ENCODE results near the gene ELAPOR1.
"Not testable (repeated sequence)": the region's sequence is repeated elsewhere in the genome, so short reads cannot be mapped to it uniquely, and the experiment has no call there.

ELAPOR1 gene

DNA sequence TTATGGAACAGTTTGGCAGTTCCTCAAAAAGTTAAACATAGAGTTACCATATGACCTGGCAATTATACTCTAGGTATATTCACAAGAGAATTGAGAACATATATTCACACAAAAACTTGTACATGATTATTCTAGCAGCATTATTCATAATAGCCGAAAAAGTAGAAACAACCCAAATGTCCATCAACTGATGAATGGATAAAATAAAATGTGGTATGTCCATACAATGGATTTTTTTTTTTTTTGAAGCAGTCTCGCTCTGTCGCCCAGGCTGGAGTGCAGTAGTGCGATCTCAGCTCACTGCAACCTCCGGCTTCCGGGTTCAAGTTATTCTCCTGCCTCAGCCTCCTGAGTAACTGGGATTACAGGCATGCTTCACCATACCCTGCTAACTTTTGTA lies 28.8 kb downstream of the ELAPOR1 start:
- H3K27me3 ChIP-seq (ENCODE audit: control insufficient read depth, insufficient read depth, low read length); H3K9me3 ChIP-seq (ENCODE audit: control insufficient read depth, low read depth, low read length); H3K4me3 ChIP-seq (ENCODE audit: low read length); H3K4me1 ChIP-seq (ENCODE audit: control insufficient read depth, low read depth, low read length); H3K9ac ChIP-seq (ENCODE audit: low read length); H3K36me3 ChIP-seq (ENCODE audit: control insufficient read depth, low read depth, low read length); H3K27ac ChIP-seq (ENCODE audit: low read length): not testable (repeated sequence)

DNA sequence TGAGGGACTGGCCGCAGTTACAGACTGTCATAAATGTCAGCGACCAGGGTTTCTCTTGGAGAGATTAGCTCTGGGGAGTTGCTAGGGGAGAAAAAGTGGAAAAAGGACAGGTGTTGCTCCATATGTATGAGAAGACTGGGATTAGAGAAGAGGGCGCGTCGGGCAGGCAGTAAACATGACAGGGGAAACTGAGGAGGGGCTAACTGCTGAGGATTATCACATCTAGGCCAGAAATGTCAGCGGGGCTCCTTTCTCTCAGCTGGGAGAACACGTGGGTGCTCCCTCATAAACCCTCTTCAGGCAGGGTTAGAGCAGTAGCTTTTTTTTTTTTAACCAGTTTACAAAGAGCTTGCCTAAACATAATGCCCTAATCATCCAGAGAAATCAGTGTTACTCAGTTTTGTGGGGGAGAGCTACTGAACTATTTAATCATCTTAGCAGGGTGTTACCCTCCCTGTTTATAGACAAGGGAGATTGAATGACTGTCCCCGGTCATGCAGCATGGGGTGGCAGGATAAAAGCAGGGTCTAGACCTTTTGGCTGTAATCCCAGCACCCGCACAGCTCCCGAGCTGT lies 35.2 kb downstream of the ELAPOR1 start:
- no peak overlapping the region for H3K4me3 ChIP-seq (ENCODE audit: low read length)
- H3K9me3 ChIP-seq (ENCODE audit: control insufficient read depth, low read depth, low read length) = no peaks in the 10 kb centered on the region
- no peaks in the 10 kb centered on the region for H3K36me3 ChIP-seq (ENCODE audit: control insufficient read depth, low read depth, low read length)
- no peak overlapping the region for H3K27ac ChIP-seq (ENCODE audit: low read length)
- H3K4me1 ChIP-seq (ENCODE audit: control insufficient read depth, low read depth, low read length) = peaks cover 8% of the 10 kb centered on the region
- no peak overlapping the region for H3K9ac ChIP-seq (ENCODE audit: low read length)
- no peaks in the 10 kb centered on the region for H3K27me3 ChIP-seq (ENCODE audit: control insufficient read depth, insufficient read depth, low read length)

DNA sequence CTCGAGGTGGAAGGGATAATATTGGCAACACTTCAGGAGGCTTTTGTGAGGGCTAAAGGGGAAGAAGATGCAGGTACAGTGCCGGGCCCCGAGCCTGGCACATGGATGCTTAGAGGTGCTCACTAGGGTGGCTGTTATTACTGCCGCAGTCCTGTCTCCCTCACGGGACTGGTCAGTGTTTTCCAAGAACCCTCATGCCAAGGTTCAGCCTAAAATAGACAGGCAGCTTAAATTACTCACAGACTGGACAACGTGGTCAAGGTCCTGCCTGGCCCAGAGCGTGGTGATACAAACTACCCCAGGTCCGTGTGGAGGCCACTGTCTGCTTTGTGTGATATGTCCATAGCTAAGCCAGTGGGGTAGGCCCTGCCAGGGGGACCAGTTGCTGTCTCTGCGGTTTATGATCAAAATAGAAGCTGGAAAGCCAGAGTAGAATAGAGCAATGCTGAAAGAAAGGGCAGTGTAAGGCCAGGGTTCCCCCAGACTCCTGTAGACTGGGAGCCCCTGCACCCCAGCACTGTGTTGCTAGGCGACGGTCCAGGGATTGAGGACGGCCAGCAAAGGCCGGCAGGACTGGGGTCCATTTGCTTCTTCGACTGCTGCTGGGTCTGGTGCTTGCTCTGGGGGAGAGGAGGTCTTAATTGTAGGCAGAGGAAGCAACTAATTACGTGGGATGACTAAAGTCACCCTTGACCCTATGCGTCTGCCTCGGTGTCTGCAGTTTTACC lies 36.1 kb downstream of the ELAPOR1 start:
- no peak overlapping the region for H3K27ac ChIP-seq (ENCODE audit: low read length)

DNA sequence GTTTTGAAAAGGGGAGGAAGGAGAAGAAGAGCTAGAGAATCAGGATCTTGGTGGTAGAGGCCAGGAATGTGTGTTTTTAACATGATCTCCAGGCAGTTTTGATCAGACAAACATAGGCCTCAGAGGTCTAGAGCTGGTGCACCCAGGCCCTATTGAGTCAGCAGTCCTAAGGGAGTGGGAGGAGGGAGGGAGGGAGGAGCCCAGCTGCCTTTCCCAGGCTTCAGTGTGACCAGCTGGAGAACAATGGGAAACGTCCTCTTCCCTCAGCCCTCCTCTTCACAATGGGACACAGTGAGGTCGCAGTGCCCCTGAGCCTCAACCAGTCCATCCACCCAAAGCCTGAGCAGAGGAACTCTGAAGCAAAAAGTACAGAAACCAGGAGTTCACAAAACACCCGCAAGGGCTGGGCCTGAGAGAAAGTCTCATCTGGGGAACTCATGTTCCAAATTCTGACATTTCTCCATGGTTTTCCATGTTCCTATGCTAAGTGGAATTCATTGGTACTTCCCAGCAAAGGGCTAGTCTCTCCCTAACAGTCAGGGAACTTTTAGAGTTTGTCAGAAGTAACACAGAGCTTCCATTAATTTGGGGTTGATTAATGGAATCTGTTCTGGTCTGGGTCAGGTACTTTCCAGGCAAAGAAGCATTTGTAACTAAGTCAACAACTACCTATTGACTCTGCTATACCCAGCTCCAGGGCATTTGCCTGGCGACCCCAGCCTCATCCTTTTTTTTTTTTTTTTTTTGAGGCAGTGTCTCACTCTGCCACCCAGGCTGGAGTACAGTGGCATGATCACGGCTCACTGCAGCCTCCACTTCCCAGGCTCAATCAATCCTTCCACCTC lies 37.5 kb downstream of the ELAPOR1 start:
- no peak overlapping the region for H3K4me3 ChIP-seq (ENCODE audit: low read length)
- no peaks in the 10 kb centered on the region for H3K9me3 ChIP-seq (ENCODE audit: control insufficient read depth, low read depth, low read length)
- no peaks in the 10 kb centered on the region for H3K27me3 ChIP-seq (ENCODE audit: control insufficient read depth, insufficient read depth, low read length)
- H3K27ac ChIP-seq (ENCODE audit: low read length) = no peak overlapping the region
- no peak overlapping the region for H3K9ac ChIP-seq (ENCODE audit: low read length)
- H3K4me1 ChIP-seq (ENCODE audit: control insufficient read depth, low read depth, low read length) = peaks cover 8% of the 10 kb centered on the region
- H3K36me3 ChIP-seq (ENCODE audit: control insufficient read depth, low read depth, low read length) = no peaks in the 10 kb centered on the region

More for the DNA sequence above, 36.1 kb downstream of the ELAPOR1 start:
- Histone ChIP-seq H3K4me1 (ENCODE audit: control insufficient read depth, low read depth, low read length) (peaks cover 8% of the 10 kb centered on the region), H3K9ac (ENCODE audit: low read length) (no peak overlapping the region), H3K36me3 (ENCODE audit: control insufficient read depth, low read depth, low read length) (no peaks in the 10 kb centered on the region), H3K4me3 (ENCODE audit: low read length) (no peak overlapping the region), H3K27me3 (ENCODE audit: control insufficient read depth, insufficient read depth, low read length) (no peaks in the 10 kb centered on the region), H3K9me3 (ENCODE audit: control insufficient read depth, low read depth, low read length) (no peaks in the 10 kb centered on the region)

DNA sequence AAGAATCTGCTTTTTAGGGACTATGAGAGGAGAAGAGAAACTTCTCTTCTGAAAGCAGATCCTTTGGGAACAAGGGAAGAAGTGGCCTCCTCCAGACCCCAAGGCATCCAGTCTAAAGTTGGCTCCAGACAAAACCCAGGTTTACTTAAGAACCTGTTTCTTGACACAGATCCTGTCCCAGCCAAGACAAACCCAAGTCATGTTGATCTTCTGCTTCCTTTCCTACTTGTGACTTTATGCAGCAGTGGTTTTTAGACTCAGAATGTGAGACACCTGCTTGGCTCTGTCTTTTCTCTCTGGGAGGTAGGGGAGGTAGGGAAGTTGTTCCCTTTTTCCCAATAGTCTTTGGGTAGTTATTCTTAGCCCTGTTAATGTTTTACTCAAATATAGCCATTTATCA lies 38.3 kb downstream of the ELAPOR1 start:
- no peaks in the 10 kb centered on the region for H3K27me3 ChIP-seq (ENCODE audit: control insufficient read depth, insufficient read depth, low read length)
- no peak overlapping the region for H3K9ac ChIP-seq (ENCODE audit: low read length)
- H3K27ac ChIP-seq (ENCODE audit: low read length) = no peak overlapping the region
- no peaks in the 10 kb centered on the region for H3K9me3 ChIP-seq (ENCODE audit: control insufficient read depth, low read depth, low read length)
- H3K36me3 ChIP-seq (ENCODE audit: control insufficient read depth, low read depth, low read length) = no peaks in the 10 kb centered on the region
- peaks cover 8% of the 10 kb centered on the region for H3K4me1 ChIP-seq (ENCODE audit: control insufficient read depth, low read depth, low read length)
- H3K4me3 ChIP-seq (ENCODE audit: low read length) = no peak overlapping the region

DNA sequence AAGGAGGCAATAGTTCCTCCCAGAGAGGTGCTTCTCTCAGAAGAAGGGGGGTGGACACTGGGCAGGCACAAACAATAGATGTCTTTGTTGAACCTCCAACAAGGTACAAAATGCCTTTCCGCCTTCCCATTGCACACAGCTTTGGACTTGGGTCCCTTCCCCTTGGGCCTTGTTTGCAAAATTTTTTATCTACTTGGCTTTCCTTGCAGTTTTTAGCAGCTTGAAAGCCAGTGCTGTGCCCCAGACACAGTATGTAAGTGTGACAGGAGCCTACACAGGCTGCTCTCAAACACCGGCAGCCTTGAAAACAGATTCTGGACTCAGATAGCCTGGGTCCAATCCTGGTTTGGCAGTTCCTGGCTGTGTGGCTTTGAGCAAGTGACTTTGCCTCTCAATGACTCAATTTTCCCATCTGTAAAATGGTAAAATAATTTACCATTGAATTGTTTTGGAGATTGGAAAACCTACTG lies 43.0 kb downstream of the ELAPOR1 start:
- no peak overlapping the region for H3K9ac ChIP-seq (ENCODE audit: low read length)
- H3K27me3 ChIP-seq (ENCODE audit: control insufficient read depth, insufficient read depth, low read length) = no peaks in the 10 kb centered on the region
- H3K4me3 ChIP-seq (ENCODE audit: low read length) = no peak overlapping the region
- no peak overlapping the region for H3K27ac ChIP-seq (ENCODE audit: low read length)
- no peaks in the 10 kb centered on the region for H3K4me1 ChIP-seq (ENCODE audit: control insufficient read depth, low read depth, low read length)
- H3K9me3 ChIP-seq (ENCODE audit: control insufficient read depth, low read depth, low read length) = no peaks in the 10 kb centered on the region
- H3K36me3 ChIP-seq (ENCODE audit: control insufficient read depth, low read depth, low read length) = no peaks in the 10 kb centered on the region

DNA sequence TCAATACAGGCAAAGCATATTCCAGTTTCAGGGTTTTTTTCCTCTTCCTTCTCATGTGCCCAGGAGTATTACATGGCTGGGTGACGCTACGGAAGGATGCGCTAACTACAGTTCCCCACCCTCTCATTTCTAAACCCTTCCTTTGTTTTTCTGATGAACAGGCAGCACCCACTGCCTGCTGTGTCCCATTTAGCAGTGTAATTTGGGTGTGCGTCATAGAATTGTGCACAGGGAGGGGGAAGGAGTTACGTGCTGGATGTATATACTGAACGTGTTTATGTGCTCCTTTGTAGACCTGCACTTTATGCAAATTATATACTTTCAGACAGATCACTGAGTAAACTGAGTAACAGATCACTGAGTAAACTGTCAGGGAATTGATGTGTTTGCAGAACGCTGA lies 44.5 kb downstream of the ELAPOR1 start:
- H3K9ac ChIP-seq (ENCODE audit: low read length) = no peak overlapping the region

DNA sequence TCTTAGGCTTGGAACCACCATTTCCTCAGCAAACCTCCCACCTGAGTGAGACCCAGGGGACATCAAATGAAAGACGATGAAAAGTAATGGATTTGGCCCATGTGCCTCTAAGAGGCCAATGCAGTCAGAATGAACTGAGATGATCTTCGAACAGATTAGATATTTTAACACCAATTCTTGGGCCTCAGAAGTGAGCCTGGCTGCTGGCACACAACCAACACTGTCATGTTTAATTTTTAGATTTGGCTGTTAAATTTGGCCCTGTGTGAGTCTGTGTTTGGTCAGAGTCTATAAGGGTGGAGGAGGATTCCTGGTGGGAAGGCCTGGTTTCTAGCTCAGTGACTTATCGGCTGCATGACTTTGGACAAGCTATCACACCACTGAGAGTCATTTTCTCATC lies 45.4 kb downstream of the ELAPOR1 start:
- no peak overlapping the region for H3K27ac ChIP-seq (ENCODE audit: low read length)
- no peak overlapping the region for H3K4me3 ChIP-seq (ENCODE audit: low read length)
- H3K9me3 ChIP-seq (ENCODE audit: control insufficient read depth, low read depth, low read length) = no peaks in the 10 kb centered on the region
- H3K9ac ChIP-seq (ENCODE audit: low read length) = no peak overlapping the region
- H3K36me3 ChIP-seq (ENCODE audit: control insufficient read depth, low read depth, low read length) = no peaks in the 10 kb centered on the region
- H3K27me3 ChIP-seq (ENCODE audit: control insufficient read depth, insufficient read depth, low read length) = no peaks in the 10 kb centered on the region
- H3K4me1 ChIP-seq (ENCODE audit: control insufficient read depth, low read depth, low read length) = no peaks in the 10 kb centered on the region

More for the DNA sequence above, 44.5 kb downstream of the ELAPOR1 start:
- Histone ChIP-seq H3K4me1 (ENCODE audit: control insufficient read depth, low read depth, low read length) (no peaks in the 10 kb centered on the region), H3K27me3 (ENCODE audit: control insufficient read depth, insufficient read depth, low read length) (no peaks in the 10 kb centered on the region), H3K4me3 (ENCODE audit: low read length) (no peak overlapping the region), H3K9me3 (ENCODE audit: control insufficient read depth, low read depth, low read length) (no peaks in the 10 kb centered on the region), H3K27ac (ENCODE audit: low read length) (no peak overlapping the region), H3K36me3 (ENCODE audit: control insufficient read depth, low read depth, low read length) (no peaks in the 10 kb centered on the region)

DNA sequence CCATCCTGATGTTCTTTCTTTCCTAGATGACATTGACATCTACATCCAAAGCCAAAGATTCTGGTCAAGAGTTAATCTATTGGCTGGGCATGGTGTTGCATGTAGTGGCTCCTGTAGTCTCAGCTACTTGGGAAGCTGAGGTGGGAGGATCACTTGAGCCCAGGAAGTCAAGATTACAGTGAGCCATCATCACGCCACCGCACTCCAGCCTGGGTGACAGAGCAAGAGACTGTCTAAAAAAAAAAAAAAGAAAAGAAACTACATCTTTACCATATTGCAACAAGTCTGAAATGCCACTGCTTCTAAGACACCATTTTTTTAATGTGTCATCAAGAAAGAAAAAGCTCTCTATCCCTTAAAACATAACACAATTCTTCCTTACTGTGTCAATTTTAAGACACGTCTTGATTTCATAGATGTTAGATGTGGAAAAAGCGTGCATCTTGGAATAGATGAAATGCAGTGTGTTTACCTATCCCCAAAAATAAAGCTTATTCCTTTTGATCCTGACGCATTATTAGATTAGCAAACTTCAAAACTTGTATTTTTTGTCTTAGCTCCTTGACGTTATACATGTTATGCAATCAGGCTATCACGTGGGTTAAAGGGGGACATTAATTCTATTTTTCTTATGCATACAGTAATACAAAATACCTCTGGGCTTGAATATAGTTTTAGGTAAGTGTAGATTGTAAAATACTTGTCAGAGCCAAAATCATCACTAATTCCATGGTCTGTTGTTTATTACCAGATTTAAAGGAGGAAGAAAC lies 46.3 kb downstream of the ELAPOR1 start:
- no peaks in the 10 kb centered on the region for H3K4me1 ChIP-seq (ENCODE audit: control insufficient read depth, low read depth, low read length)
- H3K36me3 ChIP-seq (ENCODE audit: control insufficient read depth, low read depth, low read length) = no peaks in the 10 kb centered on the region
- H3K27ac ChIP-seq (ENCODE audit: low read length) = no peak overlapping the region
- no peaks in the 10 kb centered on the region for H3K27me3 ChIP-seq (ENCODE audit: control insufficient read depth, insufficient read depth, low read length)
- no peak overlapping the region for H3K4me3 ChIP-seq (ENCODE audit: low read length)
- H3K9me3 ChIP-seq (ENCODE audit: control insufficient read depth, low read depth, low read length) = no peaks in the 10 kb centered on the region
- no peak overlapping the region for H3K9ac ChIP-seq (ENCODE audit: low read length)

DNA sequence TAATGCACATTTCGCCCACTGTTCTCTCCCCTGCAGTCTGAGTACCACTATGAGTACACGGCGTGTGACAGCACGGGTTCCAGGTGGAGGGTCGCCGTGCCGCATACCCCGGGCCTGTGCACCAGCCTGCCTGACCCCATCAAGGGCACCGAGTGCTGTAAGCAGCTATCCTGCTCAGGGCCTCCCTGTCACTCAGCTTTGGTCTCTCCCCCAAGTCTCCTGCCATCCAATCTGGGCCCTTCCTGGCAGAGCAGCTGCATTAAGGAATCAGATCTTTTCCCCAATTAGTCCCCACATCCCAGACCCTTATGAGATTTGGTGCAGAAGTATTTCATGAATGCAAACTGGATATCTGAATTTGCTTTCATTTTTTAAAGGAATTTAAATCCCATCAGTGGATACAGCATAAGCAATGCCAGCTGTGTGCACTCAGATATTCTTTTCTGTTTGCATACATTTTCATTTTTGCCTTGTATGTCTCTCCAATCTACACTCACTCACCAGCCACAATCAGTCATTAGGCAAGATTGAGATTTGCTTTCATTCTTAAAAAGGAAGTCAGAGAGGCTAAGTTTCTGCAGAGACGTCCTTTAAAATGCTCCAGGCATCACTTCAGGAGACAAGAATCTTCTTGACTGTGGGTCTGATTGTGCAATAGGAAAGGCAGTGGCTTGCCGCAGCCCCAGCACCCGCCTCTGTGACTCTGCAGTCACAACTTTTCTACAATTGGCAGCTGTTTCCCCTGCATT lies 48.1 kb downstream of the ELAPOR1 start:
- H3K9me3 ChIP-seq (ENCODE audit: control insufficient read depth, low read depth, low read length) = no peaks in the 10 kb centered on the region
- H3K4me1 ChIP-seq (ENCODE audit: control insufficient read depth, low read depth, low read length) = no peaks in the 10 kb centered on the region
- no peaks in the 10 kb centered on the region for H3K36me3 ChIP-seq (ENCODE audit: control insufficient read depth, low read depth, low read length)
- H3K9ac ChIP-seq (ENCODE audit: low read length) = no peak overlapping the region
- H3K27me3 ChIP-seq (ENCODE audit: control insufficient read depth, insufficient read depth, low read length) = no peaks in the 10 kb centered on the region
- H3K4me3 ChIP-seq (ENCODE audit: low read length) = no peak overlapping the region
- H3K27ac ChIP-seq (ENCODE audit: low read length) = no peak overlapping the region

Data from iPS-18a (cell line).